GM12878 (cell line): ENCODE results near the gene COL24A1.

Experiments
- CREM ChIP-seq: IDR thresholded peaks from 2 replicates; pipeline ENCODE4 v1.6.1; 2014; ENCODE audit warnings: antibody characterized with exemption, low read depth
- EGR1 ChIP-seq, 2 experiments: IDR thresholded peaks; 1 replicate in 1 of 2; 2 replicates in 1 of 2; pipeline ENCODE4 v1.6.1; 2011 to 2012; ENCODE audit warnings: low read depth in 2 of 2, low read length in 2 of 2, borderline replicate concordance in 1 of 2, mild to moderate bottlenecking in 1 of 2, moderate library complexity in 1 of 2
- EP300 ChIP-seq, 2 experiments: fragments of 150-350 bp in 1 of 2; IDR thresholded peaks; 2 replicates each; pipeline ENCODE4 v1.6.1; 2011 to 2012; ENCODE audit warnings: low read depth in 2 of 2, low read length in 2 of 2, borderline replicate concordance in 1 of 2, improper control_type of control experiment in 1 of 2, inconsistent platforms in 1 of 2; ENCODE audit not compliant: control insufficient read depth in 1 of 2
- EZH2 ChIP-seq: IDR thresholded peaks from 2 replicates; pipeline ENCODE4 v1.6.1; 2012; ENCODE audit warnings: low read depth, mild to moderate bottlenecking, control low read depth, inconsistent platforms, low read length, borderline replicate concordance; ENCODE audit not compliant: control insufficient read depth
- POLR2A ChIP-seq: IDR thresholded peaks from 2 replicates; pipeline ENCODE4 v1.6.1; 2011; ENCODE audit warnings: low read depth, mild to moderate bottlenecking, low read length
- RAD51 ChIP-seq: fragments of 450-650 bp; IDR thresholded peaks from 2 replicates; pipeline ENCODE4 v1.6.1; 2016; ENCODE audit warnings: moderate library complexity, mild to moderate bottlenecking, inconsistent platforms
- SREBF1 ChIP-seq: IDR thresholded peaks from 2 replicates; pipeline ENCODE4 v1.6.1; 2012; ENCODE audit warnings: mild to moderate bottlenecking, low read length
- SUZ12 ChIP-seq: fragments of 200-600 bp; sonication (generic); IDR thresholded peaks from one replicate; pipeline ENCODE4 v1.6.1; 2018; ENCODE audit warnings: antibody characterized with exemption, mild to moderate bottlenecking; ENCODE audit not compliant: unreplicated experiment
- ZNF207 ChIP-seq: fragments of 450-650 bp; IDR thresholded peaks from 2 replicates; pipeline ENCODE4 v1.6.1; 2014; ENCODE audit warnings: antibody characterized with exemption, mild to moderate bottlenecking, borderline replicate concordance
- ZSCAN29 ChIP-seq: fragments of 450-650 bp; IDR thresholded peaks from 2 replicates; pipeline ENCODE4 v1.6.1; 2017; ENCODE audit warnings: mild to moderate bottlenecking, moderate library complexity
- TF ChIP-seq, protein P1 (sequence below): IDR thresholded peaks from 2 replicates; pipeline ENCODE4 v1.6.1; 2012; ENCODE audit warnings: low read depth, low read length, improper control_type of control experiment
- TF ChIP-seq, protein P2 (sequence below), 3 experiments: IDR thresholded peaks in 2 of 3; conservative IDR thresholded peaks in 1 of 3; 2 replicates each; pipeline ENCODE4 v1.5.1; 2011; ENCODE audit warnings: low read depth in 3 of 3, low read length in 3 of 3, mild to moderate bottlenecking in 3 of 3, control low read depth in 2 of 3, moderate library complexity in 2 of 3, inconsistent platforms in 1 of 3, mixed read lengths in 1 of 3; ENCODE audit not compliant: control insufficient read depth in 2 of 3, insufficient read depth in 1 of 3; ENCODE audit errors: extremely low read depth in 1 of 3
- TF ChIP-seq, protein P3 (sequence below): IDR thresholded peaks from 2 replicates; pipeline ENCODE4 v1.6.1; 2012; ENCODE audit warnings: mild to moderate bottlenecking, low read depth, low read length
- TF ChIP-seq, protein P4 (sequence below): fragments of 450-650 bp; IDR thresholded peaks from 2 replicates; pipeline ENCODE4 v1.6.1; 2016; ENCODE audit warnings: mild to moderate bottlenecking, moderate library complexity, borderline replicate concordance

DNA sequence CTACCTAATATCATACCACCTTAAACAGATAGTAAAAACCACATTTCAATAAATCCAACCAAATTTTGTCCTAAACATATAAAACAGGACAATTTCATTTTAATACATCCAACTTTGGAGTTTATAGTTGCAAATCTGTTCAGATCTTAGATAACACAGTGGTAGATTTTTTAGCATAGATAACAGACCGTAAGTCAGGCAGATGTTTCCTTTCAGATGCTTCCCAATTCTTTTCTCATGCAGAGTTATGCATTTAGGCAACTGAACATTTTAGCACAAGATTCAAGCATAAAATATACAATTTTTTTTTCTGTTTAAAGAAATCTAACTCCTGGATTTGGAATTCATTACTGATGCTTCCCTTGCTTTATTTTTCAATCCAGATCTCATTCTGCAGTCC, 291.8 kb downstream of the COL24A1 start:
- TF ChIP-seq EZH2 (no peak), EGR1 (IDR thresholded peaks at IDR 0.05; ENCODE audit: borderline replicate concordance in 1 of 2, low read depth in 2 of 2, low read length in 2 of 2) (no peak), SUZ12 (no peak), CREM (no peak), SREBF1 (no peak), ZSCAN29 (no peak), EP300 (IDR thresholded peaks at IDR 0.05; ENCODE audit: borderline replicate concordance in 1 of 2, control insufficient read depth in 1 of 2, low read depth in 2 of 2, low read length in 2 of 2) (no peak), POLR2A (no peak), RAD51 (no peak), ZNF207 (no peak)
- TF ChIP-seq, protein P1, sequence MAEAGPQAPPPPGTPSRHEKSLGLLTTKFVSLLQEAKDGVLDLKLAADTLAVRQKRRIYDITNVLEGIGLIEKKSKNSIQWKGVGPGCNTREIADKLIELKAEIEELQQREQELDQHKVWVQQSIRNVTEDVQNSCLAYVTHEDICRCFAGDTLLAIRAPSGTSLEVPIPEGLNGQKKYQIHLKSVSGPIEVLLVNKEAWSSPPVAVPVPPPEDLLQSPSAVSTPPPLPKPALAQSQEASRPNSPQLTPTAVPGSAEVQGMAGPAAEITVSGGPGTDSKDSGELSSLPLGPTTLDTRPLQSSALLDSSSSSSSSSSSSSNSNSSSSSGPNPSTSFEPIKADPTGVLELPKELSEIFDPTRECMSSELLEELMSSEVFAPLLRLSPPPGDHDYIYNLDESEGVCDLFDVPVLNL = no peak
- TF ChIP-seq, protein P2, sequence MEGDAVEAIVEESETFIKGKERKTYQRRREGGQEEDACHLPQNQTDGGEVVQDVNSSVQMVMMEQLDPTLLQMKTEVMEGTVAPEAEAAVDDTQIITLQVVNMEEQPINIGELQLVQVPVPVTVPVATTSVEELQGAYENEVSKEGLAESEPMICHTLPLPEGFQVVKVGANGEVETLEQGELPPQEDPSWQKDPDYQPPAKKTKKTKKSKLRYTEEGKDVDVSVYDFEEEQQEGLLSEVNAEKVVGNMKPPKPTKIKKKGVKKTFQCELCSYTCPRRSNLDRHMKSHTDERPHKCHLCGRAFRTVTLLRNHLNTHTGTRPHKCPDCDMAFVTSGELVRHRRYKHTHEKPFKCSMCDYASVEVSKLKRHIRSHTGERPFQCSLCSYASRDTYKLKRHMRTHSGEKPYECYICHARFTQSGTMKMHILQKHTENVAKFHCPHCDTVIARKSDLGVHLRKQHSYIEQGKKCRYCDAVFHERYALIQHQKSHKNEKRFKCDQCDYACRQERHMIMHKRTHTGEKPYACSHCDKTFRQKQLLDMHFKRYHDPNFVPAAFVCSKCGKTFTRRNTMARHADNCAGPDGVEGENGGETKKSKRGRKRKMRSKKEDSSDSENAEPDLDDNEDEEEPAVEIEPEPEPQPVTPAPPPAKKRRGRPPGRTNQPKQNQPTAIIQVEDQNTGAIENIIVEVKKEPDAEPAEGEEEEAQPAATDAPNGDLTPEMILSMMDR (IDR thresholded peaks at IDR 0.05 in 2 of 3, conservative IDR thresholded peaks at IDR 0.05 in 1 of 3; ENCODE audit: control insufficient read depth in 2 of 3, extremely low read depth in 1 of 3, insufficient read depth in 1 of 3, low read depth in 3 of 3, low read length in 3 of 3) = no peak
- TF ChIP-seq, protein P3, sequence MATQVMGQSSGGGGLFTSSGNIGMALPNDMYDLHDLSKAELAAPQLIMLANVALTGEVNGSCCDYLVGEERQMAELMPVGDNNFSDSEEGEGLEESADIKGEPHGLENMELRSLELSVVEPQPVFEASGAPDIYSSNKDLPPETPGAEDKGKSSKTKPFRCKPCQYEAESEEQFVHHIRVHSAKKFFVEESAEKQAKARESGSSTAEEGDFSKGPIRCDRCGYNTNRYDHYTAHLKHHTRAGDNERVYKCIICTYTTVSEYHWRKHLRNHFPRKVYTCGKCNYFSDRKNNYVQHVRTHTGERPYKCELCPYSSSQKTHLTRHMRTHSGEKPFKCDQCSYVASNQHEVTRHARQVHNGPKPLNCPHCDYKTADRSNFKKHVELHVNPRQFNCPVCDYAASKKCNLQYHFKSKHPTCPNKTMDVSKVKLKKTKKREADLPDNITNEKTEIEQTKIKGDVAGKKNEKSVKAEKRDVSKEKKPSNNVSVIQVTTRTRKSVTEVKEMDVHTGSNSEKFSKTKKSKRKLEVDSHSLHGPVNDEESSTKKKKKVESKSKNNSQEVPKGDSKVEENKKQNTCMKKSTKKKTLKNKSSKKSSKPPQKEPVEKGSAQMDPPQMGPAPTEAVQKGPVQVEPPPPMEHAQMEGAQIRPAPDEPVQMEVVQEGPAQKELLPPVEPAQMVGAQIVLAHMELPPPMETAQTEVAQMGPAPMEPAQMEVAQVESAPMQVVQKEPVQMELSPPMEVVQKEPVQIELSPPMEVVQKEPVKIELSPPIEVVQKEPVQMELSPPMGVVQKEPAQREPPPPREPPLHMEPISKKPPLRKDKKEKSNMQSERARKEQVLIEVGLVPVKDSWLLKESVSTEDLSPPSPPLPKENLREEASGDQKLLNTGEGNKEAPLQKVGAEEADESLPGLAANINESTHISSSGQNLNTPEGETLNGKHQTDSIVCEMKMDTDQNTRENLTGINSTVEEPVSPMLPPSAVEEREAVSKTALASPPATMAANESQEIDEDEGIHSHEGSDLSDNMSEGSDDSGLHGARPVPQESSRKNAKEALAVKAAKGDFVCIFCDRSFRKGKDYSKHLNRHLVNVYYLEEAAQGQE = no peak
- TF ChIP-seq, protein P4, sequence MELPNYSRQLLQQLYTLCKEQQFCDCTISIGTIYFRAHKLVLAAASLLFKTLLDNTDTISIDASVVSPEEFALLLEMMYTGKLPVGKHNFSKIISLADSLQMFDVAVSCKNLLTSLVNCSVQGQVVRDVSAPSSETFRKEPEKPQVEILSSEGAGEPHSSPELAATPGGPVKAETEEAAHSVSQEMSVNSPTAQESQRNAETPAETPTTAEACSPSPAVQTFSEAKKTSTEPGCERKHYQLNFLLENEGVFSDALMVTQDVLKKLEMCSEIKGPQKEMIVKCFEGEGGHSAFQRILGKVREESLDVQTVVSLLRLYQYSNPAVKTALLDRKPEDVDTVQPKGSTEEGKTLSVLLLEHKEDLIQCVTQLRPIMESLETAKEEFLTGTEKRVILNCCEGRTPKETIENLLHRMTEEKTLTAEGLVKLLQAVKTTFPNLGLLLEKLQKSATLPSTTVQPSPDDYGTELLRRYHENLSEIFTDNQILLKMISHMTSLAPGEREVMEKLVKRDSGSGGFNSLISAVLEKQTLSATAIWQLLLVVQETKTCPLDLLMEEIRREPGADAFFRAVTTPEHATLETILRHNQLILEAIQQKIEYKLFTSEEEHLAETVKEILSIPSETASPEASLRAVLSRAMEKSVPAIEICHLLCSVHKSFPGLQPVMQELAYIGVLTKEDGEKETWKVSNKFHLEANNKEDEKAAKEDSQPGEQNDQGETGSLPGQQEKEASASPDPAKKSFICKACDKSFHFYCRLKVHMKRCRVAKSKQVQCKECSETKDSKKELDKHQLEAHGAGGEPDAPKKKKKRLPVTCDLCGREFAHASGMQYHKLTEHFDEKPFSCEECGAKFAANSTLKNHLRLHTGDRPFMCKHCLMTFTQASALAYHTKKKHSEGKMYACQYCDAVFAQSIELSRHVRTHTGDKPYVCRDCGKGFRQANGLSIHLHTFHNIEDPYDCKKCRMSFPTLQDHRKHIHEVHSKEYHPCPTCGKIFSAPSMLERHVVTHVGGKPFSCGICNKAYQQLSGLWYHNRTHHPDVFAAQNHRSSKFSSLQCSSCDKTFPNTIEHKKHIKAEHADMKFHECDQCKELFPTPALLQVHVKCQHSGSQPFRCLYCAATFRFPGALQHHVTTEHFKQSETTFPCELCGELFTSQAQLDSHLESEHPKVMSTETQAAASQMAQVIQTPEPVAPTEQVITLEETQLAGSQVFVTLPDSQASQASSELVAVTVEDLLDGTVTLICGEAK = no peak
